Transverse colon (tissue), 4 donors: ENCODE measurements around the gene LGALS1.

Experiments used
- POLR2AphosphoS5 ChIP-seq, 3 donors: sonication (generic); formaldehyde crosslinking; IDR thresholded peaks; one replicate each; pipeline ENCODE4 v1.6.1; 2016; ENCODE audit warnings: antibody characterized with exemption in 3 of 3
- TF ChIP-seq, protein P1 (sequence below), 5 experiments: fragments of 200-600 bp in 3 of 5; fragments of 450-650 bp in 2 of 5; sonication (generic) in 3 of 5; IDR thresholded peaks; 1 replicate in 2 of 5; 2 replicates in 3 of 5; pipeline ENCODE4 v1.5.1; 2016 to 2017; ENCODE audit warnings: antibody characterized with exemption in 5 of 5, inconsistent platforms in 3 of 5, mild to moderate bottlenecking in 2 of 5, moderate library complexity in 1 of 5

- TF ChIP-seq, protein P1, sequence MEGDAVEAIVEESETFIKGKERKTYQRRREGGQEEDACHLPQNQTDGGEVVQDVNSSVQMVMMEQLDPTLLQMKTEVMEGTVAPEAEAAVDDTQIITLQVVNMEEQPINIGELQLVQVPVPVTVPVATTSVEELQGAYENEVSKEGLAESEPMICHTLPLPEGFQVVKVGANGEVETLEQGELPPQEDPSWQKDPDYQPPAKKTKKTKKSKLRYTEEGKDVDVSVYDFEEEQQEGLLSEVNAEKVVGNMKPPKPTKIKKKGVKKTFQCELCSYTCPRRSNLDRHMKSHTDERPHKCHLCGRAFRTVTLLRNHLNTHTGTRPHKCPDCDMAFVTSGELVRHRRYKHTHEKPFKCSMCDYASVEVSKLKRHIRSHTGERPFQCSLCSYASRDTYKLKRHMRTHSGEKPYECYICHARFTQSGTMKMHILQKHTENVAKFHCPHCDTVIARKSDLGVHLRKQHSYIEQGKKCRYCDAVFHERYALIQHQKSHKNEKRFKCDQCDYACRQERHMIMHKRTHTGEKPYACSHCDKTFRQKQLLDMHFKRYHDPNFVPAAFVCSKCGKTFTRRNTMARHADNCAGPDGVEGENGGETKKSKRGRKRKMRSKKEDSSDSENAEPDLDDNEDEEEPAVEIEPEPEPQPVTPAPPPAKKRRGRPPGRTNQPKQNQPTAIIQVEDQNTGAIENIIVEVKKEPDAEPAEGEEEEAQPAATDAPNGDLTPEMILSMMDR (IDR thresholded peaks at IDR 0.05): no peak
- no peak for TF ChIP-seq POLR2AphosphoS5 (IDR thresholded peaks at IDR 0.05)
Measured at GRCh38 chr22:37692627-37693285, 17.3 kb downstream of the LGALS1 start.
